Epithelial cell of esophagus (primary cell): ENCODE results near the gene BORA.

Experiments used
- DNase-seq: peaks from one replicate; pipeline ENCODE4 v3.0.0; 2010; ENCODE audit warnings: low read depth
- H3K4me3 ChIP-seq: 2 replicates; pipeline ENCODE4 v1.5.1; 2011; ENCODE audit warnings: mild to moderate bottlenecking, low read length, control low read depth
- CTCF ChIP-seq: IDR thresholded peaks from 2 replicates; pipeline ENCODE4 v1.5.1; 2011; ENCODE audit warnings: low read depth, mild to moderate bottlenecking, low read length, control low read depth, inconsistent platforms; ENCODE audit not compliant: insufficient read depth; ENCODE audit errors: missing control alignments

BORA gene

GRCh38 chr13:72788831-72789230, 61.1 kb downstream of the BORA start:
- TF ChIP-seq CTCF: no peak
- no peak for DNase-seq
- H3K4me3 ChIP-seq: no peak overlapping the region

GRCh38 chr13:72792640-72793039, 64.9 kb downstream of the BORA start:
- no peak for TF ChIP-seq CTCF
- H3K4me3 ChIP-seq: no peak overlapping the region
- no peak for DNase-seq

GRCh38 chr13:72798817-72799216, 71.1 kb downstream of the BORA start:
- no peak for DNase-seq
- H3K4me3 ChIP-seq: no peak overlapping the region
- TF ChIP-seq CTCF: no peak

GRCh38 chr13:72804301-72804700, 76.6 kb downstream of the BORA start:
- DNase-seq: no peak
- H3K4me3 ChIP-seq: no peak overlapping the region
- no peak for TF ChIP-seq CTCF
